HCT116 (cell line): ENCODE data around the gene RBM4B.

Experiments used
- CEBPB ChIP-seq: IDR thresholded peaks from 2 replicates; pipeline ENCODE4 v1.6.1; 2012; ENCODE audit warnings: low read depth
- CTCF ChIP-seq, 3 experiments: fragments of 200-600 bp in 1 of 3; sonication (generic) in 1 of 3; IDR thresholded peaks in 2 of 3; conservative IDR thresholded peaks in 1 of 3; 2 replicates each; pipeline ENCODE4 v1.5.1; 2012 to 2017; ENCODE audit warnings: low read depth in 2 of 3, low read length in 2 of 3, antibody characterized with exemption in 1 of 3, borderline replicate concordance in 1 of 3, control low read depth in 1 of 3, mild to moderate bottlenecking in 1 of 3, mixed read lengths in 1 of 3, mixed run types in 1 of 3, moderate library complexity in 1 of 3; ENCODE audit not compliant: insufficient read depth in 1 of 3
- EZH2 ChIP-seq: fragments of 200-600 bp; sonication (generic); IDR thresholded peaks from 2 replicates; pipeline ENCODE4 v1.6.1; 2017; ENCODE audit warnings: antibody characterized with exemption, mixed run types
- EZH2phosphoT487 ChIP-seq: fragments of 200-600 bp; IDR thresholded peaks from 2 replicates; pipeline ENCODE4 v1.6.1; 2018; ENCODE audit warnings: antibody characterized with exemption, borderline replicate concordance
- FOSL1 ChIP-seq: IDR thresholded peaks from 2 replicates; pipeline ENCODE4 v1.6.1; 2012; ENCODE audit warnings: low read depth
- JUND ChIP-seq: IDR thresholded peaks from 2 replicates; pipeline ENCODE4 v1.6.1; 2012
- MAX ChIP-seq: IDR thresholded peaks from 2 replicates; pipeline ENCODE4 v1.6.1; 2012
- POLR2A ChIP-seq: IDR thresholded peaks from 2 replicates; pipeline ENCODE4 v1.7.0; 2011; ENCODE audit warnings: borderline replicate concordance; ENCODE audit not compliant: insufficient read depth, insufficient read length; ENCODE audit errors: extremely low read depth
- POLR2AphosphoS5 ChIP-seq: IDR thresholded peaks from 2 replicates; pipeline ENCODE4 v1.6.1; 2011; ENCODE audit warnings: mild to moderate bottlenecking, low read depth, low read length, moderate library complexity
- RAD21 ChIP-seq: IDR thresholded peaks from 2 replicates; pipeline ENCODE4 v1.6.1; 2012; ENCODE audit warnings: low read depth, mild to moderate bottlenecking
- REST ChIP-seq: IDR thresholded peaks from 2 replicates; pipeline ENCODE4 v1.6.1; 2012; ENCODE audit warnings: low read depth
- SRF ChIP-seq: IDR thresholded peaks from 2 replicates; pipeline ENCODE4 v1.6.1; 2012; ENCODE audit warnings: low read depth
- YY1 ChIP-seq: IDR thresholded peaks from 2 replicates; pipeline ENCODE4 v1.6.1; 2011; ENCODE audit warnings: low read length, low read depth, moderate library complexity, mild to moderate bottlenecking; ENCODE audit not compliant: insufficient replicate concordance; ENCODE audit errors: extremely low read depth
- ZFX ChIP-seq: fragments of 450-650 bp; IDR thresholded peaks from 2 replicates; pipeline ENCODE4 v1.6.1; 2017

- TF ChIP-seq CTCF (IDR thresholded peaks at IDR 0.05 in 2 of 3, conservative IDR thresholded peaks at IDR 0.05 in 1 of 3; ENCODE audit: borderline replicate concordance in 1 of 3, insufficient read depth in 1 of 3, low read depth in 2 of 3, low read length in 2 of 3) (no peak), RAD21 (no peak), MAX (no peak), SRF (no peak), POLR2AphosphoS5 (no peak), POLR2A (no peak), EZH2 (no peak), EZH2phosphoT487 (no peak), REST (no peak), ZFX (no peak), YY1 (no peak), FOSL1 (no peak), CEBPB (no peak), JUND (no peak)
Measured at GRCh38 chr11:66626926-66627325, 50.8 kb downstream of the RBM4B start.
